NT2/D1 (cell line): ENCODE data around the gene ANKRD40CL.
A peak's percentile ranks its signal among the peaks of the same experiment; 100 is the strongest.
"Not testable (repeated sequence)": the region's sequence is repeated elsewhere in the genome, so short reads cannot be mapped to it uniquely, and the experiment has no call there.

Experiments
- DNase-seq: peaks from one replicate; pipeline ENCODE4 v3.0.0-alpha.2; 2011; ENCODE audit warnings: low read depth, low spot score
- H3K27me3 ChIP-seq: 2 replicates; pipeline ENCODE4 v1.6.0; 2011; ENCODE audit warnings: mild to moderate bottlenecking; ENCODE audit not compliant: insufficient read length, insufficient read depth
- H3K36me3 ChIP-seq: 2 replicates; pipeline ENCODE4 v1.6.1; 2011; ENCODE audit warnings: mild to moderate bottlenecking, low read length, mixed read lengths; ENCODE audit not compliant: insufficient read depth, insufficient read length
- H3K4me1 ChIP-seq: 2 replicates; pipeline ENCODE4 v1.5.1; 2011; ENCODE audit not compliant: insufficient read depth, insufficient read length
- H3K4me3 ChIP-seq: 2 replicates; pipeline ENCODE4 v1.5.1; 2011; ENCODE audit warnings: low read depth; ENCODE audit not compliant: insufficient read length
- H3K9ac ChIP-seq: 2 replicates; pipeline ENCODE4 v1.6.0; 2011; ENCODE audit warnings: low read depth; ENCODE audit not compliant: insufficient read length
- H3K9me3 ChIP-seq: 2 replicates; pipeline ENCODE4 v1.5.1; 2011; ENCODE audit warnings: mild to moderate bottlenecking, low read length; ENCODE audit not compliant: insufficient read depth
- SUZ12 ChIP-seq: IDR thresholded peaks from 2 replicates; pipeline ENCODE4 v1.6.1; 2011; ENCODE audit not compliant: insufficient read length, insufficient read depth; ENCODE audit errors: extremely low read depth
- YY1 ChIP-seq: IDR thresholded peaks from 2 replicates; pipeline ENCODE4 v1.6.1; 2011; ENCODE audit not compliant: insufficient read length, insufficient read depth
- ZNF274 ChIP-seq: IDR thresholded peaks from 2 replicates; pipeline ENCODE4 v1.6.1; 2011; ENCODE audit warnings: mild to moderate bottlenecking, low read depth, low read length

Gene ANKRD40CL

DNA sequence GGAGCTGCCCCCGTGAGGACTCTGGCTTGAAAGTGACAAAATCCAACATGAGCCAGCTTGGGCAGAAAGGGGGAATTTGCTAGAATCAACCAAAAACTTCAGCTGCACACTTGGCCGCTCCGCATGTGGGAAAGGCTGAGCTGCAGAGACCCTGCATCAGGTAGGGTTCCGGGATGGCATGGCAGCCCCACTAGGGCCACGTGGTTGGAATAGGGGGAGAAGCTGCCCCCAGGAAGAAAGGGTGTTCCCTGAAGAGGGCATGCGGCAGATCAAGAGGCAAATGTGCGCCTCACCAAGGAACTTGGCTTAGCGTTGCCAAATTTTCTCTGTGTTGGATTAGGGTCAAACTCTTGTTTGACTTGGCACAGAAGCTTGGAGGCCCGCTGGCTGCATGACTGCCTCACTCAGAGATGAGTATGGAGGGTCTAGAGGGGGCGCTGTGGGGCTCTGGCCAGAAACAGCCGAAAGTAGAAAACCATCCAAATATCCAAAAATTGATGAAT is 38.9 kb upstream of the ANKRD40CL start:
- H3K9ac ChIP-seq, result no peak overlapping the region
- TF ChIP-seq ZNF274 (no peak), YY1 (no peak), SUZ12 (no peak)
- no peaks in the 10 kb centered on the region; the same call in 1 of the 2 replicates for H3K9me3 ChIP-seq
- H3K4me1 ChIP-seq, result peaks cover 4% of the 10 kb centered on the region
- no peaks in the 10 kb centered on the region for H3K27me3 ChIP-seq
- H3K36me3 ChIP-seq, result no peaks in the 10 kb centered on the region
- DNase-seq, result no peak
- no peak overlapping the region for H3K4me3 ChIP-seq

GRCh38 chr17:50805486-50805885 is 38.2 kb upstream of the ANKRD40CL start:
- no peak for DNase-seq
- no peaks in the 10 kb centered on the region for H3K36me3 ChIP-seq
- H3K9me3 ChIP-seq, result no peaks in the 10 kb centered on the region; the same call in 1 of the 2 replicates
- H3K27me3 ChIP-seq, result no peaks in the 10 kb centered on the region
- H3K4me3 ChIP-seq, result no peak overlapping the region
- no peak for TF ChIP-seq ZNF274
- no peak for TF ChIP-seq SUZ12
- TF ChIP-seq YY1, result no peak
- H3K4me1 ChIP-seq, result peaks cover 6% of the 10 kb centered on the region
- no peak overlapping the region for H3K9ac ChIP-seq

- H3K4me1 ChIP-seq, H3K9me3 ChIP-seq, H3K27me3 ChIP-seq, H3K4me3 ChIP-seq, DNase-seq, H3K9ac ChIP-seq, H3K36me3 ChIP-seq: not testable (repeated sequence)
These were observed 37.6 kb upstream of the ANKRD40CL start for GRCh38 chr17:50804749-50805475.

DNA sequence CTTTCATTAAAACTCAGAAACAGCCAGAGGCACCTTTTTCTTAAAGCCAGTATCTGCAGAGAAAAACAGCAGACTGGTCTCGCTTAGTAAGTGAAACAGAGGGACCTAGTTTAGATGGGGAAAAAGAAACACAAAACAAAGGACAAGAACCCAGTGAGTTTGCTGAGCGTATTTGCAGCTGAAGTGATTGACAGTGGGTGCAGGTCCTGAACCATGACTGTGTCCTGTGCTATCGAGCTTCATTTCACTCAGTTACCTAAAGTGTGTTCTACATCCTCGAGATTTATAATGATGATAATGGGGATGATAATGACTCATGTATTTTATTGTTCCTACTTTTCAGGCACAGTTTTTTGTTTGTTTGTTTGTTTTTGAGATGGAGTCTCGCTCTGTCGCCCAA is 36.4 kb upstream of the ANKRD40CL start:
- DNase-seq, result no peak
- no peaks in the 10 kb centered on the region for H3K27me3 ChIP-seq
- peak overlapping the region; percentile 25 for H3K9ac ChIP-seq
- TF ChIP-seq SUZ12 (no peak), YY1 (no peak), ZNF274 (no peak)
- no peaks in the 10 kb centered on the region for H3K9me3 ChIP-seq
- no peaks in the 10 kb centered on the region for H3K36me3 ChIP-seq
- peaks cover 17% of the 10 kb centered on the region for H3K4me1 ChIP-seq
- no peak overlapping the region for H3K4me3 ChIP-seq

DNA sequence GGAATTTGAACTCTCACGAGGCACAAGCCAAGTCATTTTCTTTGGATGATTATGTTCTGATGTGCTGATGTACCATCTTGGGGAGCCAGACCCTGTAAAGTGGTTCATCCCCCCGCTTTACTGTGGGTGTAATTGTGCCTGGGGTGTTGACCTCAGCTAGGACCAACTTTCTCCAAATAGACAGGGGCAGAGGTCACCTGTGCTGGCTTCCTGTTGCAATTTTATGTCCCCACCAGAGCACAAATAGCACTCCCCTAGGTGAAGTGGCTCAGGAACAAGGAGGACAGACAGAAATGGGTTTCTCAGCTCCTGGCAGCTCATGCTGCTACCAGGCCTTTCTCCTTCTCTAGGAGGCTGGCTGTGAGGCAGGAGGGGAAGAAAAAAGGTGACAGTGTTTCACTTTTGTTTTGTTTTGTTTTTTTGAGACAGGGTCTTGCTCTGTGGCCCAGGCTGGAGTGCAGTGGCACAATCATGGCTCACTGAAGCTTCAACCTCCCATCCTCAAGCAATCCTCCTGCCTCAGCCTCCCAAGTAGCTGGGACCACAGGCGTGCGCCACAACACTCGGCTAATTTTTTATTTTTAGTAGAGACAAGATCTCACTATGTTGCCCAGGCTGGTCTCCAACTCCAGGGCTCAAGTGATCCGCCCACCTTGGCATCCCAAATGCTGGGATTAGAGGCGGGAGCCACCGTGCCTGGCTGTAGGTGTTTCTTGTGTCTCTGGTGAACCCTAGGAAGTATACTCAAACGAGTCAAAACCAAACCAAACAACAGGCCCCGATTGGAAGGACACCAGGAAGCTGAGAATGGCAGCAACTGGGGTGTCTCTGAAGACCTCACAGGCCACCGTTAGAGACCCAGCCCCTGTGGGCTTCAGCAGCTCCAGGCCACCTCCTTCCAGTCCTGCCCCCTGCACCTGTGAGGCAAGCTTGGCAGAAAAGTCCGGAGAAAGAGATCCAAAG is 35.6 kb upstream of the ANKRD40CL start:
- Histone ChIP-seq H3K9me3 (no peaks in the 10 kb centered on the region), H3K36me3 (no peaks in the 10 kb centered on the region), H3K4me3 (no peak overlapping the region), H3K9ac (peak overlapping the region; percentile 25), H3K4me1 (peaks cover 23% of the 10 kb centered on the region), H3K27me3 (no peaks in the 10 kb centered on the region)
- DNase-seq, result no peak
- TF ChIP-seq YY1 (no peak), SUZ12 (no peak), ZNF274 (no peak)

- H3K36me3 ChIP-seq, result no peaks in the 10 kb centered on the region
- TF ChIP-seq SUZ12 (no peak), YY1 (no peak), ZNF274 (no peak)
- H3K4me3 ChIP-seq, result no peak overlapping the region
- no peaks in the 10 kb centered on the region for H3K27me3 ChIP-seq
- H3K4me1 ChIP-seq, result peaks cover 23% of the 10 kb centered on the region
- no peak overlapping the region for H3K9ac ChIP-seq
- DNase-seq, result no peak
- H3K9me3 ChIP-seq, result no peaks in the 10 kb centered on the region
These were observed 32.9 kb upstream of the ANKRD40CL start for GRCh38 chr17:50800196-50800700.

GRCh38 chr17:50799582-50799981 is 32.3 kb upstream of the ANKRD40CL start:
- H3K27me3 ChIP-seq, result no peaks in the 10 kb centered on the region
- H3K9me3 ChIP-seq, result no peaks in the 10 kb centered on the region
- H3K4me3 ChIP-seq, result no peak overlapping the region
- TF ChIP-seq YY1 (no peak), ZNF274 (no peak), SUZ12 (no peak)
- no peak for DNase-seq
- H3K9ac ChIP-seq, result no peak overlapping the region
- peaks cover 23% of the 10 kb centered on the region for H3K4me1 ChIP-seq
- H3K36me3 ChIP-seq, result no peaks in the 10 kb centered on the region
